ENCODE measurements around the gene COPRS.

The COPRS gene

DNA sequence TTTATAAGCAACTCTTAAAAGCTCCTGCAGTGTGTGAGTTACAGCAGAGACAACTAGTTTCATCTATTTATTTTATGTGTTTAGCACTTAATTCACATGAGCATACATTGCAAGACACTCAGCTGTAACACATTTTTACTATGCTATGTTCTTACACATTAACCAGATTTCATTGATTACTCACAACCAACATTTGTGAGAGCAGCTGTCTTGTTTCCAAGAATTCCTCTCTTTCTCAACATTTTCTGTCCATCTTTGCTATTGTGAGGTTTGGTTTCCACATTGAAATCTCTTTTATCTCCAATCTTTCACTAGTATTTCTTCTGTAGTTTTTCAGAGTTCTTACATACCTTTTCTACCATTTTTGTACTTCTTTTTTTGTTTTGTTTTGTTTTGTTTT, 51.2 kb downstream of the COPRS start:
- FAIRE-seq = no peak

DNA sequence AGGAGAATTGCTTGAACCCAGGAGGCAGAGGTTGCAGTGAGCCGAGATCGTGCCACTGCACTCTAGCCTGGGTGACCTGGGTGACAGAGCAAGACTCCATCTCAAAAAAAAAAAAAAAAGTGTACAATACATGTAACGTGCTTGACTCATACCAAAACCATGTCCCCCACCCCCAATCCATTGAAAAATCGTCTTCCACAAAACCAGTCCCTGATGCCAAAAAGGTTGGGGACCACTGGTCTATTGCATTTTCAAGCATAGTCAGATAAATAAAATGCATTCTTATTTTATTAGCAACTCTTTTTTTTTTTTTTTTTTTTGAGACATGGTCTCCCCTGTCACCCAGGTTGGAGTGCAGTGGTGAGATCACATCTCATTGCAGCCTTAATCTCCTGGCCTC, 52.1 kb downstream of the COPRS start:
- no peak for FAIRE-seq

DNA sequence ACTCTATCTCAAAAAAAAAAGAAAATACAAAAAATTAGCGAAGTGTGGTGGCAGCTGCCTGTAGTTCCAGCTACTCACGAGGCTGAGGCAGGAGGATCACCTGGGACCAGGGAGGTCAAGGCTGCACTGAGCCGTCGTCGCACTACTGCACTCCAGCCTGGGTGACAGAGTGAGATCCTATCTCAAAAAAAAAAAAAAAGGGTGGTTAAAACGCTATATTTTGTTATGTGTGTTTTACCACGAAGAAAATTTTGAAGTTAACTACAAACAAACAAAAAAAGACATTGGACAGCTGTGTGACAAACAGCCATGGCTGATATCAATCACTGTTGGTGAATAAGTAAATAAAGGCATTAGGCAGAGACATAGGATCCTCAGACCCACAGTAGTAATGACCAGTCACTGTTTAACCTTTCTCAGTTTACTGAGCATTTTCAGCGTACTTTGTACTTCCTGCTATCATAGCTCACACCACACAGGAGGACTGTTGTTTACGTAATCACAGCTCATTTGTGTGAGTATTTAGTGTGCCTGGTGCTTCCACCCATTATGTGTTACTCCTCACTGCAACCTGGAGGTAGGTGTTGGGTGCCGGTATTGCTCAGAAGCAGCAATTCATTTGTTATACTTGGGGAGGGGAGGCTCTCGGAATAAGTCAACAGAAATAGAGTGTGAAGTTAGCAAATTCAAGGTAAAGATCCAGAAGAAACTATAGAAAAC, 55.4 kb downstream of the COPRS start:
- FAIRE-seq = no peak

DNA sequence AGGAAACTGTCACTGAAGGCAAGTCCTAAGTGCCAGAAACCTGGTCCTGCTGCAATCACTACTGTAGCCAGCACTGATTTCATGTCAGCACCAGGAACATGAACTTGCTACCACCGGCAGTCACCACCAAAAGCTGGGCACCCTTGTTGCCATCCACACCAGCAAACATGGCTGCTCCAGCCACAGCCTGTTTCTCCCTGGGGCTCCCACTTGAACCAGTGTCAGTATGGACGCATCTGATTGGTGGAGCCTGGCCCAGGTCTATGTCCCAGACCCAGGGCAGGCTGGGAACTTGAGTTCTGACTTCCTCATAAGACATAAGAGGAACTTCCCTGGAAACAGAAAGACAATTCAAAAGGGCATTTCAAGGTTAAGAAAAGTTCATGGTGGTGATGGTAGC, 56.5 kb downstream of the COPRS start:
- no peak for FAIRE-seq

Measured in A204.1 (cell line).